Lower leg skin (tissue), 4 donors: ENCODE results near the gene EDN1. TPM values are rescaled to one million over a fixed set of nuclear protein-coding genes. Genes with fewer than 3 reads are reported as not detected.

Experiments
- DNase-seq, 2 donors: peaks; one replicate each; pipeline ENCODE4 v3.0.0-alpha.2; 2019; ENCODE audit warnings: low spot score in 2 of 2
- H3K4me3 ChIP-seq: fragments of 200-600 bp; sonication (generic); 2 replicates; pipeline ENCODE4 v1.5.1; 2017; ENCODE audit warnings: mild to moderate bottlenecking, low read depth; ENCODE audit not compliant: poor library complexity, severe bottlenecking
- POLR2A ChIP-seq, 2 donors: fragments of 450-650 bp; IDR thresholded peaks; one replicate each; pipeline ENCODE4 v1.6.1; 2016 to 2017; ENCODE audit warnings: antibody characterized with exemption in 2 of 2, mild to moderate bottlenecking in 1 of 2, moderate library complexity in 1 of 2
- WGBS, 2 donors: methylation state at CpG; one replicate each; pipeline ENCODE4 v1.1.5; 2018; 5-methylcytosine and 5-hydroxymethylcytosine counted together
- intact Hi-C: fragments of 100-400 bp; cut with DNase I; formaldehyde crosslinking; loops from one replicate; pipeline ENCODE4 v1.15.0; 2023; ENCODE audit warnings: low total_unique reads
- total RNA-seq, 4 donors: library from RNA; depleted of rRNA; stranded (reverse); fragments of >200 nt; gene quantifications; one replicate each; pipeline ENCODE4 v1.1.0, GENCODE V29; 2016
- TF ChIP-seq, protein P1 (sequence below), 3 donors: fragments of 450-650 bp; IDR thresholded peaks; one replicate each; pipeline ENCODE4 v1.5.1; 2016; ENCODE audit warnings: antibody characterized with exemption in 3 of 3, mild to moderate bottlenecking in 3 of 3, moderate library complexity in 2 of 3

The EDN1 gene
- total RNA-seq, 4 donors from 2014 or later = 11.1 to 42.6 (median 15.5) TPM

GRCh38 chr6:12343122-12343439, 52.9 kb downstream of the EDN1 start:
- intact Hi-C loops = no loop called here
- DNase-seq = no peak
- no peak for TF ChIP-seq POLR2A (IDR thresholded peaks at IDR 0.05)
- TF ChIP-seq, protein P1, sequence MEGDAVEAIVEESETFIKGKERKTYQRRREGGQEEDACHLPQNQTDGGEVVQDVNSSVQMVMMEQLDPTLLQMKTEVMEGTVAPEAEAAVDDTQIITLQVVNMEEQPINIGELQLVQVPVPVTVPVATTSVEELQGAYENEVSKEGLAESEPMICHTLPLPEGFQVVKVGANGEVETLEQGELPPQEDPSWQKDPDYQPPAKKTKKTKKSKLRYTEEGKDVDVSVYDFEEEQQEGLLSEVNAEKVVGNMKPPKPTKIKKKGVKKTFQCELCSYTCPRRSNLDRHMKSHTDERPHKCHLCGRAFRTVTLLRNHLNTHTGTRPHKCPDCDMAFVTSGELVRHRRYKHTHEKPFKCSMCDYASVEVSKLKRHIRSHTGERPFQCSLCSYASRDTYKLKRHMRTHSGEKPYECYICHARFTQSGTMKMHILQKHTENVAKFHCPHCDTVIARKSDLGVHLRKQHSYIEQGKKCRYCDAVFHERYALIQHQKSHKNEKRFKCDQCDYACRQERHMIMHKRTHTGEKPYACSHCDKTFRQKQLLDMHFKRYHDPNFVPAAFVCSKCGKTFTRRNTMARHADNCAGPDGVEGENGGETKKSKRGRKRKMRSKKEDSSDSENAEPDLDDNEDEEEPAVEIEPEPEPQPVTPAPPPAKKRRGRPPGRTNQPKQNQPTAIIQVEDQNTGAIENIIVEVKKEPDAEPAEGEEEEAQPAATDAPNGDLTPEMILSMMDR (IDR thresholded peaks at IDR 0.05) = no peak
- H3K4me3 ChIP-seq = no peak overlapping the region
- WGBS, 2 donors = 81 to 85% methylated on average over 5 of the region's 5 CpGs

DNA sequence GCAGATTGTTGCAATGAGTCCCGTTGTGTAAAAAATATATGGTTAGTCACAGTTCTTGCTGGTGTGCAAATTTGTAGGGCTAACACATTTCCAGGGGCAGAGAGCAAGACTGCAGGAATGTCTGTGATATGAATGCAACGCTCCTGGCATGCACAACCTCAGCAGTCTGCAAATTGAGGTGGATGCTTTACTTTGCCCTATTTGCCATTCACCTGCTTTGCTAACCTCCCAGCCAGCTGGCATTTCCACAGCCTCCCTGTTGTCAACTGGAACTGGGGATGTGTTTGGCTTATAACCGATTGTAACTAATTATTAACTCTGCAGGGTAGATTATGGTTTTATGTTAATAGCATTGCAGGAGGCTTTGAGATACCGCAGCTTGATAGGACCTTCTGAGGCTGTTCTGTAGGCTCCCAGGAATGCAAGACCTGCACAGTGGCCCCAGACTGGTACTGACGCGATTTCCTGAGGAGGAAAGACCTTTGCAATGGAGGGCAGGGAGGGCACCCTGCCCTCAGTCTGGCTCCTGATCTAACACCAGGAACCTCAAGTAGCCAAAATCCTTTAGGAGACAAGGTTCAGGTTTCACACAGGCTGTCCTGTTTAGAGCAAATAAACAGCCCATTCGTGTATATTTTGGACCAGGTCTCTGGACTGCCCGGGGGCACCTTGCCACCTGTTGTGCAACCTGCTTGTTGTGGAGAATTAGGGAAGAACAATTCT, 53.4 kb downstream of the EDN1 start:
- intact Hi-C loops = no loop called here

DNA sequence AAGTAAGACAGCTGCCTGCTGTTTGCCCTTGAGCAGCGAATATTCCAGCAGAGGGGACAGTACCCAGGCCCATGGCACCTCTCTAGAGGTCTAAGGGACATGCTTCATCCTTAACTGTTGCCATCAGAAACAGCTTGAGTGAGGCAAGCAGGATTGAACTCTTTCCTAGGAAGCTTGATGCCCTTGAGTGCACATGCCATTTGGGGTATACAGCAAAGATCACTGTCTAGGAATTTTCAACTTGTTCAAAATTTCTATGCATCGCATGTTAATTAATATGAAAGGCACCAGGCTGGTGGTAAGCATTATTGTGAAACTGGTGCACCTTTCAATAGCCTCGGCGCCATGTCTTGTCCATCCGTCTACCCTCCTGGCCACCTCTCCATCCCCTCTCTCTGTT, 54.1 kb downstream of the EDN1 start:
- no peak for DNase-seq
- intact Hi-C loops = no loop called here
- 94 to 97% methylated on average over 5 of the region's 5 CpGs for WGBS, 2 donors
- TF ChIP-seq, protein P1 (IDR thresholded peaks at IDR 0.05) = no peak
- no peak for TF ChIP-seq POLR2A (IDR thresholded peaks at IDR 0.05)
- no peak overlapping the region for H3K4me3 ChIP-seq

More for the DNA sequence above, 53.4 kb downstream of the EDN1 start:
- WGBS, 2 donors = 55 to 57% methylated on average over 8 of the region's 8 CpGs
- TF ChIP-seq, protein P1 (IDR thresholded peaks at IDR 0.05) = no peak
- no peak for TF ChIP-seq POLR2A (IDR thresholded peaks at IDR 0.05)
- H3K4me3 ChIP-seq = no peak overlapping the region
- no peak for DNase-seq

DNA sequence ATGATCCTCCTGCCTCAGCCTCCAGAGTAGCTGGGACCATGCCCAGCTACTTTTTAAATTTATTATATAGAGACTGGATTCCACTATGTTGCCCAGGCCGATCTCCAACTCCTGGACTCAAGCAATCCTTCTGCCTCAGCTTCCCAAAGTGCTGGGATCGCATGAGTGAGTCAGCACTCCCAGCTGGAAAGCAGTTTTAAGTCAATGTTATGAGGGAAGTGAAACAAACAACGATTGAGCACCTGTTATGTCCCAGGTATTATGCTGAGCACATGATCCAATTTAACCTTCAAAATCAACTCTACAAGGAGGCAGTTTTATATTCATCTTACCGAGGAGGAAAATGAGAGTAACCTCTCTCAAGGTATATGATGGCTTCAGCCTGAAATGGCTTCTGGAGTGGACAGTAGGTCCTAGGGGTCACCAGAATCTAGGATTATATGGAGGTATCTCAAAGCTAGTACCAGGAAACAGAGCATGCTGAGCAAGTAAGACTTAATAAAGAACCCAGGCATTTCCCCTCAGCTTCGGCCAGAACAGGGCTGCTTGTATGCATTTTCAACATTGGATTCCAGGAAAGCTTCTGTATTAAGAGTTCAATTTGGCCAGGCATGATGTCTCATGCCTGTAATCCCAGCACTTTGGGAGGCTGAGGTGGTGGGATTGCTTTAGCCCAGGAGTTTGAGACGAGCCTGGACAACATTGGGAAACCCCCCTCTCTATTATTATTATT, 55.0 kb downstream of the EDN1 start:
- no peak for DNase-seq
- intact Hi-C loops = no loop called here
- WGBS, 2 donors = 72 to 79% methylated on average over 6 of the region's 6 CpGs
- no peak overlapping the region for H3K4me3 ChIP-seq
- TF ChIP-seq, protein P1 (IDR thresholded peaks at IDR 0.05) = no peak
- no peak for TF ChIP-seq POLR2A (IDR thresholded peaks at IDR 0.05)

- WGBS, 2 donors = 58 to 78% methylated on average over 5 of the region's 5 CpGs
- H3K4me3 ChIP-seq = no peak overlapping the region
- no peak for DNase-seq
- no peak for TF ChIP-seq POLR2A (IDR thresholded peaks at IDR 0.05)
- TF ChIP-seq, protein P1 (IDR thresholded peaks at IDR 0.05) = no peak
- intact Hi-C loops = no loop called here
Measured at GRCh38 chr6:12345694-12346058, 55.5 kb downstream of the EDN1 start.
